GM19452 (cell line): ENCODE measurements around the gene NET1.
"Not testable (repeated sequence)": the region's sequence is repeated elsewhere in the genome, so short reads cannot be mapped to it uniquely, and the experiment has no call there.

Experiments
- ATAC-seq: cut with Tn5 transposase; IDR thresholded peaks from one replicate; pipeline ENCODE4 v1.9.1; 2021; ENCODE audit not compliant: unreplicated experiment

NET1 gene

DNA sequence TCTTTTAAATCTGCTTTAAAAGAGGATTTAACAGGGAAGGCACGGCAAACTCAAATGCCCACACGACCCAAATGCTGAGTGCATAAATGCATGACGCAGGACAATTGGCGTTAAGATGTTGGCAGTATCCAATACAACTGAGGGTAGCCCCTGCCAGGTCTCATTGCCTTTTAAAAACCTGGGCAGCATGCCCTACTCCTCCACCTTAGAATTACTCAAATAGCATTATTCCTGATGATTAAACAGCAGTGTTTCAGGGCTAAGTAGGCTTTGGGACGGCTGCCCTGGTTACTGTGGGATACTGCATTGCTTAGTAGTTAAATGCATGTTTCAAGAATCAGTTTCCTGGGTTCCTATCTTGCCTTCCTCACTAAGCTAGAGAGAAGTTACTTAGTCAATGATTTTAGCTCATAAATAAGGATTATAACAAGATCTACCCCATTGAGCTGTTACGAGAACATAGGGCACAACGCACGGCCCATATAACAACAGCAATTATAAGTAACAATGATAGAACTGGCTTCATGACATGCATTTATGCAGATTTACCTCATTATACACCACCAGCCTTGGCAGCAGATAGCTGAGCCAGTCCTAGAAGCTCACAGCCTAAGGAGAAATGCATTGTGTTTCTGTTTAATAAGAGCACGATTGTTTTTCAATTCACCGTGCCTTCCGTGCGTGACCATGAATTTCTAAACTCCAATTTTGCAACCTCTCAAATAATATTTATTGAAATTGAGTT lies 15.6 kb upstream of the NET1 start:
- no peak for ATAC-seq

DNA sequence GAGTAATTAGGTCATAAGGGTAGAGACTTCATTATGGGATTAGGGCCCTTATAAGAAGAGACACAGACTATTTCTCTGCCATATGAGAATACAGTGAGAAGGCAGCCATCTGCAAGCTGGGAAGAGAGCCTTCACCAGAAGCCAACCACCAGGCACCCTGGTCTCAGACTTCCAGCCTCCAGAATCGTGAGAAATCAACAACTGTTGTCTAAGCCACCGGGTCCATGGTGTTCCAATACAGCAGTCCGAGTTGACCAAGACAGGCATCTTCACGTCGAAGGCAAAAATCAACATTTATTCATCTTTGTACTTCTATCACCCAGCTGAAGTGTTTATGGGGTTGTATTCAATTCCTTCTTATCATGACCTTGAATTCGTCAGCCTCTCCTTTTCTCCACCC lies 13.0 kb upstream of the NET1 start:
- no peak for ATAC-seq

DNA sequence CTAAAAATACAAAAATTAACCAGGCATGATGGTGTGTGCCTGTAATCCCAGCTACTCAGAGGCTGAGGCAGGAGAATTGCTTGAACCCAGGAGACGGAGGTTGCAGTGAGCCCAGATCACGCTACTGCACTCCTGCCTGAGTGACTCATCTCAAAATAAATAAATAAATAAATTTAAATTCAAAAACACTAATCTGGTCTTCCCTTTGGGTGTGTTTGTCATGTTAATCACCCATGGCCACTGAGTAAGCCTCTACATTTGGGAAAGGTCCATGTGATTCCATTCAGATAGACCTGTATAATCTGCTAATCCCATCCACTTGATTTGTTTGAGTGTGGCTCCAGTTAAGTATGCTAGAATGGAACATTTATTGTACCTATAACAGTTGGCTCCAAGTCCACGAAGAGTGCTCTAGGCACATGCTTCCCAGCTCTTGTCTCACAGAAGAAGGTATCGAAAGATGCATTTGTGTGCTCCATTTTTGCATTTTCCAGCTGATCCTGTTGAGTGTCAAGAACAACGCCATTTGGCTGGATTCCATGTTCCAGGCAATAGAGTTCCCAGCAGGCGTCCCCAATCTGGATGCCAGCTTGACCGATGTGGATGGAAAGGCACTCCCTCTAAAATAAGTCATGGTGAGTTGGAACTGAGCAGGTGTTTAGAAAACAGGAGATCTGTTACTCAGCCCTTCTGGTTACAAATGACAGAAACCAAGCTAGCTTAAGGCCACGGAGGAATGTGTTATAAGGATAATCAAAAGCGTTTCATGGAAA lies 11.7 kb upstream of the NET1 start:
- no peak for ATAC-seq

DNA sequence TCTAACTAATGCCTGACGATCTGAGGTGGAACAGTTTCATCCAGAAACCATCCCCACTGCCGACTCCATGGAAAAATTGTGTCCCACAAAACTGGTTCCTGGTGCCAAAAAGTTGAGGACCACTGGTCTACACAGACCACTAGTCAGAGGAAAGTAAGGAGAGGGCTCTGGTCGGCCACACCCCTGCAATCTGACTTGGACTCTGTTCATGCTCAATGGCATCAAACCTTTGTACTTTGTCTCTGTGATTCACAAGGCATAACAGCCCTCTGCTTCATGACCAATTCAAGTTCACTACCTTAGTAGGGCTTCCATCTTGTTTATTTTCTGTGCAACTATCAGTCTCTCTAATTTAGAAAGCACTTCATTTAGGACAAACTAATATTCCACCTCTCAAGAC lies 9.6 kb upstream of the NET1 start:
- no peak for ATAC-seq

DNA sequence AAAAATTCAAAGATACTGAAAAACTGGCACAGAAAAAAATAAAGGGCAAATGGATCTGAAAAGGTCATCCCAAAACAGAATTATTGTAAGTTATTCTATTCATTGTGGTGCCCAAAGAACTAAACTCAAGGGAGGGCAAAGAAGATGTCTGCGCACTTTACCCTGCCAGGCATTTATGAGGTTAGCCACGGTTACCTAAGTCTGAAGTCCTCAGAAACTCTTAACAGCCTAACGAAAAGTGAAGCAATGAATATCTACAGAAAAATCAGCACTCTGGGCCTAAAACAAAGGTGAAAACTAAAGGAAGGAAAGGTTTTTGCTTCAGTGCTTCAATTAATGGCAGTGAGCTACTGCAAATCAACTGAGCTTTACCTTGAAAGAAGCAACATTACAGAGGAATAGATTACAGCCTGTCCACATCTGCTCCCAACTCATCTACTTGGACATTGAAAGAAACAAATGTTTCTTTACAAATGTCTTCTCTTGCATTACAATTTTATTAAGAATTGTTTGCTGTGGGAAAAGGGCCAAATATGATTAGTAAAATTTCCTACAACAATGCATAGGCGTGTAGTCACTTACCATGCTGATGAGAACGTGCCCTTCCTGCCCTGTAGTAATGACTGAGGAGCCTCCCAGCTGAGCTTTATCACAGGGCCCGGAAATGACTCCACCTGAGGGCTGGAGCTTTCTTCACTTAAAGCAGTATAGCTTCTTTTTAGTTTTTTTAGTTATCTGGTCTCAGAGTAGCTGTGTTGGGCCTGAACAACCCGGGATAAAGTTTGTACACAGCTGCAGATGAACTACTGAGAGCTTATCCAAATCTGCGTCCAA lies 7.9 kb upstream of the NET1 start, which contains the start of gene TUBAL3:
Gene TUBAL3, minus strand, starts transcription at position 621 of the 834 bp plus-strand sequence. Its CDS starts 36 bp downstream, at position 585.
- ATAC-seq, result no peak

DNA sequence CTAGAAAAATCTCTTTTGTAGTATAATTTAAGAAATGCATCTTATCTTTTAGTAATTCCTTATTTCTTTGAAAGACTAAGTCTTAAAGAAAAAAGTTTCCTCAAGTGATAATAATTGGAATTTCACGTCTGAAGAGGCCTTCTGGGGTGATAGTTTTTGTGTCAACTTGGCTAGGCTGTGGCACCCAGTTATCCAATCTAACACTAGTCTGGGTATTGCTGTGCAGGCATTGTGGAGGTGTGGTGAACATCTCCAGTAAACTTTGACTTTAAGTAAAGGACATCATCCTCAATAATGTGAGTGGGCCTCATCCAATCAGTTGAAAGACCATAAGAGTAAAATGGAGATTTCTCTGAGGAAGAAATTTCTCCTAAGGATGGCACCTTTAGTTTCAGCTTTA lies 5.4 kb upstream of the NET1 start:
- ATAC-seq, result no peak

- ATAC-seq, result not testable (repeated sequence)
Observed at GRCh38 chr10:5410787-5411186, 1.6 kb upstream of the NET1 start.

DNA sequence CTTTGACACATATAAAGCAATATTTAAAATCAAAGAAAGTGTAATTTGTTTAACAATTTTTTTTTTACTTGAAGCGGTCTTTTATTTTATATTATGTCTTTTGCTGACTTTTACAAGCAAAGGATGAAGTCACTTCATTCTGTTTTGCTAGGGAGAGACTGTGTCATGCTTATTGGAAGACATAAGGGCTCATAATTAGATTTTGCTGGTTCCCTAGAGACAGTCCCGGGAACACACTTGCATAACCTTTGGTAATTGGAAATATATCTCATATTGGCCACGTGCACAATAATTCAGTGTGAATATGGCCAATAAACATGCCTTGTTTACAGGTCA lies 448 bp upstream of the NET1 start:
- no peak for ATAC-seq

- ATAC-seq, result no peak
Observed at GRCh38 chr10:5413012-5413938, 918 bp downstream of the NET1 start.

GRCh38 chr10:5416981-5417380 lies 4.6 kb downstream of the NET1 start:
- ATAC-seq, result no peak

GRCh38 chr10:5418584-5418983 lies 6.2 kb downstream of the NET1 start:
- ATAC-seq, result no peak

GRCh38 chr10:5419466-5420094 lies 7.2 kb downstream of the NET1 start:
- ATAC-seq, result no peak

- no peak for ATAC-seq
Observed at GRCh38 chr10:5423771-5424170, 11.4 kb downstream of the NET1 start.

GRCh38 chr10:5424751-5425150 lies 12.4 kb downstream of the NET1 start:
- ATAC-seq, result no peak

- no peak for ATAC-seq
Observed at GRCh38 chr10:5428133-5428532, 15.8 kb downstream of the NET1 start.

DNA sequence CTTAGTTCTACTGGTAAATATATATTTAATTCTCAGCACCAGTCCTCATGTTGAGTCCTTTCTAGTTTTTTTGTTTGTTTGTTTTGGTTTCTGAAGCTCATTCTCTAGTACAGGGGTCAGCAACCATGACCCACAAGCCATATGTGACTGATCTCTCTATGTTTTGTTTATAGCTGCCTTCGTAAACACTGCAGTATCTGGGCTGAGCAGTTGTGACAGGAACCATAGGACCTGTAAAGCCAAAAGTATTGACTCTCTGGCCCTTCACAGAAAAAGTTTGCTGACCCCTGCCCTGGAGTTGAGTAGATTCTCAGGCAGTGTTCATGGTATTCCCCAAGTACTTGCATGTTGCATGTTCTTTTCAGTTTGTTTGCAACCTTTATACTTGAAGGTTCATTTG lies 20.8 kb downstream of the NET1 start:
- no peak for ATAC-seq

- peak; percentile 76 for ATAC-seq
Observed at GRCh38 chr10:5434017-5434753, 21.8 kb downstream of the NET1 start.

- no peak for ATAC-seq
Observed at GRCh38 chr10:5435328-5435727, 23.0 kb downstream of the NET1 start.

- ATAC-seq, result no peak
Observed at GRCh38 chr10:5440206-5440605, 27.8 kb downstream of the NET1 start.
